Body of pancreas (tissue), 4 donors: Measurements from ENCODE around the gene MXRA5.

Experiments
- POLR2A ChIP-seq, 3 donors: fragments of 450-650 bp; IDR thresholded peaks; one replicate each; pipeline ENCODE4 v1.6.1; 2016; ENCODE audit warnings: antibody characterized with exemption in 3 of 3, mild to moderate bottlenecking in 2 of 3
- TF ChIP-seq, protein P1 (sequence below), 7 experiments: fragments of 450-650 bp in 4 of 7; fragments of 200-600 bp in 3 of 7; sonication (generic) in 3 of 7; IDR thresholded peaks; one replicate each; pipeline ENCODE4 v1.5.1; 2016 to 2019; ENCODE audit warnings: antibody characterized with exemption in 7 of 7

DNA sequence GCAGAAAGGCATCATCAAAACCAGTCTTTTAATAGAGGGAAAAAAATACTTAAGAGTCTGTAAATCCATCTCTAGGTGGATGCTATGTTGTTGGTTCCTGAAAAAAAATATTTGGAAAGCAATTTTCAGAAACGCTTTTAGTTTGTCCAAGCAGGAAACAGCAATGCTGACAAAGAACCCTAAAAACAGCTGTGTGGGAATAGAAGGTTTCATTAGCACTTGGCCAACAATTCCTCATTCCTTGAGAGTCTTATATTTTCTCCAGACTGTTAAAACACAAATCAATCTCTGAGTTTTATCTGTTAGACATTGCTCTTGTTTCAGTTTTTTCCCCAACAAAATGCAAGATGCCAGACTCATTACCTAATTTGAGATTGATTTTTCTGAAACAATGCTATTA lies 6.4 kb downstream of the MXRA5 start:
- TF ChIP-seq, protein P1, sequence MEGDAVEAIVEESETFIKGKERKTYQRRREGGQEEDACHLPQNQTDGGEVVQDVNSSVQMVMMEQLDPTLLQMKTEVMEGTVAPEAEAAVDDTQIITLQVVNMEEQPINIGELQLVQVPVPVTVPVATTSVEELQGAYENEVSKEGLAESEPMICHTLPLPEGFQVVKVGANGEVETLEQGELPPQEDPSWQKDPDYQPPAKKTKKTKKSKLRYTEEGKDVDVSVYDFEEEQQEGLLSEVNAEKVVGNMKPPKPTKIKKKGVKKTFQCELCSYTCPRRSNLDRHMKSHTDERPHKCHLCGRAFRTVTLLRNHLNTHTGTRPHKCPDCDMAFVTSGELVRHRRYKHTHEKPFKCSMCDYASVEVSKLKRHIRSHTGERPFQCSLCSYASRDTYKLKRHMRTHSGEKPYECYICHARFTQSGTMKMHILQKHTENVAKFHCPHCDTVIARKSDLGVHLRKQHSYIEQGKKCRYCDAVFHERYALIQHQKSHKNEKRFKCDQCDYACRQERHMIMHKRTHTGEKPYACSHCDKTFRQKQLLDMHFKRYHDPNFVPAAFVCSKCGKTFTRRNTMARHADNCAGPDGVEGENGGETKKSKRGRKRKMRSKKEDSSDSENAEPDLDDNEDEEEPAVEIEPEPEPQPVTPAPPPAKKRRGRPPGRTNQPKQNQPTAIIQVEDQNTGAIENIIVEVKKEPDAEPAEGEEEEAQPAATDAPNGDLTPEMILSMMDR (IDR thresholded peaks at IDR 0.05) = no peak
- no peak for TF ChIP-seq POLR2A (IDR thresholded peaks at IDR 0.05)
